BJ (cell line): Measurements from ENCODE around the gene GABBR2. TPM values are rescaled to one million over a fixed set of nuclear protein-coding genes. Genes with fewer than 3 reads are reported as not detected.

Experiments used
- CTCF ChIA-PET: fragments of 350-600 bp; formaldehyde crosslinking; extraction: SDS; loops from one replicate; lab custom pipeline; 2021; ENCODE audit warnings: antibody characterized with exemption, inconsistent platforms; lab: Yijun Ruan, JAX
- POLR2A ChIA-PET: fragments of 300-600 bp; sonication (Branson Sonifier 250); formaldehyde crosslinking; extraction: SDS; loops from one replicate; lab custom pipeline; 2021; ENCODE audit warnings: antibody characterized with exemption; lab: Charles Lee
- DNase-seq: peaks from one replicate; pipeline ENCODE4 v3.0.0-alpha.2; 2011; ENCODE audit warnings: low read depth
- H3K27me3 ChIP-seq: 2 replicates; pipeline ENCODE4 v1.6.0; 2011; ENCODE audit warnings: low read length; ENCODE audit not compliant: control insufficient read depth, insufficient read depth
- H3K36me3 ChIP-seq: 2 replicates; pipeline ENCODE4 v1.5.1; 2011; ENCODE audit warnings: low read length; ENCODE audit not compliant: control insufficient read depth, insufficient read depth
- H3K4me3 ChIP-seq: 2 replicates; pipeline ENCODE4 v1.5.1; 2011; ENCODE audit warnings: low read depth, mild to moderate bottlenecking, control low read depth, low read length
- CTCF ChIP-seq: IDR thresholded peaks from 2 replicates; pipeline ENCODE4 v1.5.1; 2011; ENCODE audit warnings: low read depth, mild to moderate bottlenecking, control low read depth, inconsistent platforms, low read length, moderate library complexity; ENCODE audit not compliant: insufficient read depth
- polyA plus RNA-seq: library from polyadenylated mRNA; depleted of rRNA; stranded (reverse); fragments of >200 nt; gene quantifications from 2 replicates; pipeline ENCODE4 v1.2.3, GENCODE V29; 2011

The GABBR2 gene
- polyA plus RNA-seq, 1 experiment, result 1.6 TPM

GRCh38 chr9:98360176-98360708 is 348.5 kb downstream of the GABBR2 start:
- POLR2A ChIA-PET, result no interaction called here
- DNase-seq, result no peak
- Histone ChIP-seq H3K4me3 (no peak overlapping the region), H3K36me3 (no peaks in the 10 kb centered on the region), H3K27me3 (no peaks in the 10 kb centered on the region)
- CTCF ChIA-PET, result no interaction called here
- TF ChIP-seq CTCF, result no peak

- POLR2A ChIA-PET, result no interaction called here
Measured at GRCh38 chr9:98359569-98359968, 349.2 kb downstream of the GABBR2 start.

GRCh38 chr9:98357921-98358535 is 350.7 kb downstream of the GABBR2 start:
- Histone ChIP-seq H3K36me3 (no peaks in the 10 kb centered on the region), H3K27me3 (no peaks in the 10 kb centered on the region), H3K4me3 (no peak overlapping the region)
- DNase-seq, result no peak
- POLR2A ChIA-PET, result no interaction called here
- CTCF ChIA-PET, result no interaction called here
- no peak for TF ChIP-seq CTCF

More at GRCh38 chr9:98359569-98359968, 349.2 kb downstream of the GABBR2 start:
- no peak for DNase-seq
- H3K36me3 ChIP-seq, result no peaks in the 10 kb centered on the region
- no peak for TF ChIP-seq CTCF
- no peak overlapping the region for H3K4me3 ChIP-seq
- H3K27me3 ChIP-seq, result no peaks in the 10 kb centered on the region
- CTCF ChIA-PET, result no interaction called here

- CTCF ChIA-PET, result no interaction called here
Measured at GRCh38 chr9:98356953-98357690, 351.6 kb downstream of the GABBR2 start.

More at GRCh38 chr9:98356953-98357690, 351.6 kb downstream of the GABBR2 start:
- Histone ChIP-seq H3K4me3 (no peak overlapping the region), H3K36me3 (no peaks in the 10 kb centered on the region), H3K27me3 (no peaks in the 10 kb centered on the region)
- DNase-seq, result no peak
- no peak for TF ChIP-seq CTCF
- POLR2A ChIA-PET, result no interaction called here
